ENCODE results near the gene LLGL2.

- TF ChIP-seq CTCF (IDR thresholded peaks at IDR 0.05) (no peak), POLR2A (IDR thresholded peaks at IDR 0.05) (no peak)
Measured at GRCh38 chr17:75617218-75617617, 91.7 kb downstream of the LLGL2 start.
